ENCODE measurements around the gene RAB3B. TPM values are rescaled to one million over a fixed set of nuclear protein-coding genes. Genes with fewer than 3 reads are reported as not detected.

RAB3B gene
- total RNA-seq, 1 donor from 2014 or later = 86.2 TPM

DNA sequence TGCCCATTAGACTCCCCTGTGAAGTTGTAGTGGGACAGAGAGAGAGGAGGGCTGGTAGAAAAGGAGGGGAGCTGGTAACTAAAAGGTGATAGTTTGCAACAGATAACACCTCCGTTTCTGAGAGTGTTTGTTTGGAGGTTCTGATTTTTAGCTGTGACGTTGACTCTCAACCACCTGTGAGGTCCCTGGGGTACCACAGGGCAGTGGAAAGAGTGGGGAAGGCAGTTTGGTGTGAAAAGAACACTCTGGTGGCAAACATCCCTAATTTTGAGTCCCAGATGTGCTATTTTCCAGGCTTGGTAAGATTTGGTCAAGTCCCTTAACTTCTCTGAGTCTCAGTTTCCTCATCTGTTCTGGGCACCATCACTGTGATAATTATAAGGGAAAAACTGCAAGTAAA is 29.3 kb downstream of the RAB3B start:
- TF ChIP-seq CTCF (IDR thresholded peaks at IDR 0.05; ENCODE audit: unreplicated experiment) = no peak
- H3K36me3 Mint-ChIP-seq (ENCODE audit: insufficient read depth) = peaks cover 12% of the 10 kb centered on the region
- H3K9me3 Mint-ChIP-seq (ENCODE audit: low read depth) = no peaks in the 10 kb centered on the region
- H3K4me1 Mint-ChIP-seq (ENCODE audit: low read depth) = peaks cover 23% of the 10 kb centered on the region
- H3K27me3 Mint-ChIP-seq = no peaks in the 10 kb centered on the region
- no peak overlapping the region for H3K27ac Mint-ChIP-seq
- H3K4me3 Mint-ChIP-seq (ENCODE audit: low read depth) = no peak overlapping the region
- DNase-seq (ENCODE audit: low spot score, unreplicated experiment) = no peak

- H3K36me3 Mint-ChIP-seq (ENCODE audit: insufficient read depth) = peaks cover 12% of the 10 kb centered on the region
- DNase-seq (ENCODE audit: low spot score, unreplicated experiment) = no peak
Measured at GRCh38 chr1:51960262-51960661, 30.2 kb downstream of the RAB3B start.

DNA sequence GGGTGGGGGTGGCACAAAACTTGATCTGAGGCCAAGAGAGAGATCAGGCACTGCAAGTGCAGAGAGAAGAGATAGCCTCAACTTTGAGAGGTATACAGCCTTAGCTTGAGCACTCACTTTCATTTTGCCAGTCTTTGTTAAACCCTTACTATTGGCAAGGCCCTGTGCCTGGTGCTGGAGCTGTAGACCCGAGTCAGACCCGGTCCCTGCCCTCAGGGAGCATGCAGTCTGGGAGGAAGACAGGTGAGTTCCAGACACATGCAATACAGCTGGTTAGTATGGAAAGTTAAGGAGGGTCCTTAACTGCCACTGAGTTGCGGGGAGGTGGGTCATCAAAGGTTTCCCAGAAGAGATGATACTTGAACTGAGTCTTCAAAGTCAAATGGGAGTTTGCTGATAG is 31.7 kb downstream of the RAB3B start:
- DNase-seq (ENCODE audit: low spot score, unreplicated experiment) = no peak
- no peaks in the 10 kb centered on the region for H3K9me3 Mint-ChIP-seq (ENCODE audit: low read depth)
- peaks cover 19% of the 10 kb centered on the region for H3K4me1 Mint-ChIP-seq (ENCODE audit: low read depth)
- no peak overlapping the region for H3K27ac Mint-ChIP-seq
- H3K4me3 Mint-ChIP-seq (ENCODE audit: low read depth) = no peak overlapping the region
- peaks cover 13% of the 10 kb centered on the region for H3K36me3 Mint-ChIP-seq (ENCODE audit: insufficient read depth)
- TF ChIP-seq CTCF (IDR thresholded peaks at IDR 0.05; ENCODE audit: unreplicated experiment) = no peak
- no peaks in the 10 kb centered on the region for H3K27me3 Mint-ChIP-seq

More at GRCh38 chr1:51960262-51960661, 30.2 kb downstream of the RAB3B start:
- Mint-ChIP-seq H3K27ac (no peak overlapping the region), H3K9me3 (ENCODE audit: low read depth) (no peaks in the 10 kb centered on the region), H3K4me1 (ENCODE audit: low read depth) (peaks cover 19% of the 10 kb centered on the region), H3K27me3 (no peaks in the 10 kb centered on the region), H3K4me3 (ENCODE audit: low read depth) (no peak overlapping the region)
- no peak for TF ChIP-seq CTCF (IDR thresholded peaks at IDR 0.05; ENCODE audit: unreplicated experiment)

DNA sequence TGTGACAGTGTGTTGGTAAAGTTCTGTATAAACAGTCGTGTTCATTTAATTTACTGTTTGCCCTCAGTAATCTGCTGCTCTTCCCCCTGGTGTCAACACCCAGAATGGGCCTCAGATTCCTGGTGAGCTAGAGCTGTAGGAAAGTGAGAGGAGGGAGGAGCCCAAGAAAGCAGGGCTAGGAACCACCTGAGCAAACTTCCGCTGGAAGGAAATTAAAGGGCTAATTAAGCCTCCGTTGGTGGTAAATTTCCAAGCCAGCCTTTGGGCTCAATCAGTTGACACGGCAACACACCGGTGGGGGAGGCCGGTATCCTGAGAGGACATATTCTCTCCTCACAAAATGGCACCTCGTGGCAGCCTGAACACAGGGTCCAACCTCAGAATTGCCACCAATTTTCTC is 32.9 kb downstream of the RAB3B start:
- peak; percentile 16 for TF ChIP-seq CTCF (IDR thresholded peaks at IDR 0.05; ENCODE audit: unreplicated experiment)
- DNase-seq (ENCODE audit: low spot score, unreplicated experiment) = no peak
- peaks cover 20% of the 10 kb centered on the region for H3K4me1 Mint-ChIP-seq (ENCODE audit: low read depth)
- H3K27ac Mint-ChIP-seq = peak overlapping the region; percentile 3
- H3K9me3 Mint-ChIP-seq (ENCODE audit: low read depth) = no peaks in the 10 kb centered on the region
- H3K27me3 Mint-ChIP-seq = no peaks in the 10 kb centered on the region
- H3K36me3 Mint-ChIP-seq (ENCODE audit: insufficient read depth) = peaks cover 19% of the 10 kb centered on the region
- H3K4me3 Mint-ChIP-seq (ENCODE audit: low read depth) = no peak overlapping the region

DNA sequence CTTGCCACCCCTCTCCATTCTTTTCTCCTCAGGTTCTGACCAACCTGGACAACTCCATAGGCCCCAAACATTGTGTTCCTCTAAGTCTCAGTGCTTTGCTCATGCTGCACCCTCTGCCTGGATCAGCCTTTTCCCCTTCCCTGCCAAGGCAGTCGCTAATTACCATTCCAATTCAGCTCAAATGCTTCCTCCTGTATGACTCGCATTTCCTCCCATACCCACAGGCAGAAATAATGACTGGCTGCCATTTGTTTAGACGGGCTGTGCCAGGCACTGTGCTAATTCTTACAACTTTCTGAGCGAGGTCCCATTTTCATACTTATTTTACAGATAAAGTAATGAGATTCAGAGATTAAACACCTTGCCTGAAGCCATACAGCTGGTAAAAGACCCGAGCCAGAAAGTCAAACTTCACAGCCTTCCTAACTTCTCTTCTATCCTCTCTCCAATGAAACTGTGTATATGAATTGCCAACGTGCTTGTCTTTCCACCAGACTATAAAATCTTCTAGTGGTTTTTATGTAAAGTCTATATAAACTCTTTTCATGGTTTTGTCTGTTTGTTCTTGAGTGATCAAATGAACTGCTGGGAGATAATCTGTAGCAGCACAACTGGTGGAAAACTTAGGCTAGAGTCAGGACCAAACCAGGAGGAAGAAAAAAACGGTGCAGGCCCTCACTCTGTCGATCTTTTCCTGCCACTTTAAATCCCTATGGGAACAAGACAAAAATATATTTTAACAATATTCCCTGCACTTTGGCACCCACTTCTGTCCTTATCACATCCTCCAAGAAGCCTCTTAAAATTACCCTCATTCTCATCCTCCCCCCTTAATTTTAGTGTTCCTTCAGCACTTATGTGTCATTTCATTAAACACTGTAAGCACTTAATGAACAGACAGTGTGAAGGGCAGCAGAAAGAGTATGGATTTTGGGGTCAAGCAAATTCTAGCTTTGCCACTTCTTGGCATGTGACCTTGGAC is 33.7 kb downstream of the RAB3B start:
- no peak overlapping the region for H3K4me3 Mint-ChIP-seq (ENCODE audit: low read depth)

More for the DNA sequence above, 33.7 kb downstream of the RAB3B start:
- Mint-ChIP-seq H3K4me1 (ENCODE audit: low read depth) (peaks cover 20% of the 10 kb centered on the region), H3K27ac (peak overlapping the region; percentile 3), H3K36me3 (ENCODE audit: insufficient read depth) (peaks cover 19% of the 10 kb centered on the region), H3K27me3 (no peaks in the 10 kb centered on the region), H3K9me3 (ENCODE audit: low read depth) (no peaks in the 10 kb centered on the region)
- TF ChIP-seq CTCF (IDR thresholded peaks at IDR 0.05; ENCODE audit: unreplicated experiment) = no peak
- DNase-seq (ENCODE audit: low spot score, unreplicated experiment) = no peak

All from progenitor cell of endocrine pancreas (in vitro differentiated cells).